CD14-positive monocyte (primary cell): ENCODE data around the gene FUT4. TPM values are rescaled to one million over a fixed set of nuclear protein-coding genes. Genes with fewer than 3 reads are reported as not detected.

ENCODE experiments used
- DNase-seq, 3 donors: peaks; one replicate each; pipeline ENCODE4 v3.0.0-alpha.2; 2011 to 2022
- H2AFZ ChIP-seq: 2 replicates; pipeline ENCODE4 v1.6.0; 2012; ENCODE audit warnings: mild to moderate bottlenecking, low read depth, low read length, inconsistent platforms; ENCODE audit not compliant: insufficient read depth, poor library complexity, severe bottlenecking
- H3K27ac ChIP-seq, 2 donors: 1 replicate in 1 of 2; 2 replicates in 1 of 2; pipeline ENCODE4 v1.5.1; 2012 to 2013; ENCODE audit warnings: low read length in 2 of 2, control low read depth in 1 of 2, inconsistent platforms in 1 of 2, low read depth in 1 of 2, mild to moderate bottlenecking in 1 of 2
- H3K27me3 ChIP-seq, 2 donors: one replicate each; pipeline versions ENCODE4 v1.6.0 to v1.6.1; 2011 to 2013; ENCODE audit warnings: low read length in 2 of 2; ENCODE audit not compliant: control insufficient read depth in 2 of 2, insufficient read depth in 2 of 2
- H3K36me3 ChIP-seq, 2 donors: replicated peaks in 1 of 2; 1 replicate in 1 of 2; 2 replicates in 1 of 2; pipeline versions ENCODE4 v1.5.1 to v1.6.1; 2012 to 2013; ENCODE audit warnings: low read length in 2 of 2, control low read depth in 1 of 2, inconsistent platforms in 1 of 2, mild to moderate bottlenecking in 1 of 2; ENCODE audit not compliant: insufficient read depth in 2 of 2, control insufficient read depth in 1 of 2
- H3K4me1 ChIP-seq, 2 donors: 1 replicate in 1 of 2; 2 replicates in 1 of 2; pipeline versions ENCODE4 v1.5.1 to v1.6.1; 2012 to 2013; ENCODE audit warnings: low read length in 2 of 2, control low read depth in 1 of 2, inconsistent platforms in 1 of 2, mild to moderate bottlenecking in 1 of 2, moderate library complexity in 1 of 2; ENCODE audit not compliant: insufficient read depth in 2 of 2, control insufficient read depth in 1 of 2
- H3K4me2 ChIP-seq: replicated peaks from 2 replicates; pipeline ENCODE3; 2012; ENCODE audit warnings: low read length, moderate library complexity, mild to moderate bottlenecking; ENCODE audit not compliant: poor library complexity, severe bottlenecking; ENCODE audit errors: extremely low read depth
- H3K4me3 ChIP-seq, 3 experiments: fragments of 200-600 bp in 1 of 3; sonication (generic) in 1 of 3; replicated peaks in 1 of 3; 1 replicate in 2 of 3; 2 replicates in 1 of 3; pipeline ENCODE4 v1.5.1; 2011 to 2013; ENCODE audit warnings: low read length in 3 of 3, mild to moderate bottlenecking in 3 of 3, control low read depth in 2 of 3, low read depth in 2 of 3, inconsistent platforms in 1 of 3, moderate library complexity in 1 of 3
- H3K79me2 ChIP-seq: 2 replicates; pipeline ENCODE4 v1.6.0; 2012; ENCODE audit warnings: mild to moderate bottlenecking, control low read depth, inconsistent platforms, low read length, moderate library complexity; ENCODE audit not compliant: insufficient read depth
- H3K9ac ChIP-seq: 2 replicates; pipeline ENCODE4 v1.6.0; 2017; ENCODE audit warnings: low read length, mild to moderate bottlenecking; ENCODE audit not compliant: insufficient read depth, poor library complexity, severe bottlenecking
- H3K9me3 ChIP-seq, 2 donors: replicated peaks in 1 of 2; 1 replicate in 1 of 2; 2 replicates in 1 of 2; pipeline versions ENCODE4 v1.5.1 to v1.6.1; 2012 to 2013; ENCODE audit warnings: low read length in 2 of 2, control low read depth in 1 of 2; ENCODE audit not compliant: control insufficient read depth in 1 of 2, insufficient read depth in 1 of 2
- H4K20me1 ChIP-seq: 2 replicates; pipeline ENCODE4 v1.6.0; 2012; ENCODE audit warnings: mild to moderate bottlenecking, low read length, control low read depth, moderate library complexity; ENCODE audit not compliant: insufficient read depth
- H3K27ac Mint-ChIP-seq, 7 donors: one replicate each; pipeline ENCODE4 v1.8.0; 2020; ENCODE audit warnings: mild to moderate bottlenecking in 7 of 7, mixed read lengths in 7 of 7, moderate library complexity in 6 of 7, inconsistent platforms in 2 of 7
- H3K27me3 Mint-ChIP-seq, 3 donors: one replicate each; pipeline ENCODE4 v1.8.0; 2021 to 2022; ENCODE audit warnings: low read depth in 3 of 3, mild to moderate bottlenecking in 3 of 3, mixed read lengths in 3 of 3, moderate library complexity in 3 of 3, inconsistent platforms in 1 of 3
- H3K36me3 Mint-ChIP-seq, 2 donors: one replicate each; pipeline ENCODE4 v1.8.0; 2020; ENCODE audit warnings: mixed read lengths in 2 of 2, inconsistent platforms in 1 of 2, mild to moderate bottlenecking in 1 of 2
- H3K4me1 Mint-ChIP-seq: one replicate; pipeline ENCODE4 v1.8.0; 2020; ENCODE audit warnings: mild to moderate bottlenecking, mixed read lengths
- H3K4me3 Mint-ChIP-seq, 2 donors: one replicate each; pipeline ENCODE4 v1.8.0; 2020; ENCODE audit warnings: mild to moderate bottlenecking in 2 of 2, mixed read lengths in 2 of 2, moderate library complexity in 1 of 2
- H3K9me3 Mint-ChIP-seq, 7 donors: one replicate each; pipeline ENCODE4 v1.8.0; 2020 to 2022; ENCODE audit warnings: mixed read lengths in 7 of 7, mild to moderate bottlenecking in 6 of 7, moderate library complexity in 6 of 7, inconsistent platforms in 2 of 7
- WGBS: methylation state at CpG from one replicate; pipeline ENCODE4 v1.1.5; 2013; ENCODE audit warnings: missing lambda C conversion rate; ENCODE audit not compliant: insufficient coverage; 5-methylcytosine and 5-hydroxymethylcytosine counted together
- intact Hi-C, 2 donors: fragments of 100-400 bp; cut with micrococcal nuclease; formaldehyde crosslinking; loops; one replicate each; pipeline versions ENCODE4 v1.15.0 to v1.15.1; 2023
- polyA plus RNA-seq, 3 donors: library from polyadenylated mRNA; depleted of rRNA in 1 of 3; unstranded in 2 of 3; stranded (reverse) in 1 of 3; fragments of 300-500 nt in 2 of 3; fragments of >200 nt in 1 of 3; fragmentation: Illumina TruSeq in 2 of 3; gene quantifications; 1 replicate in 2 of 3; 2 replicates in 1 of 3; pipeline ENCODE4 v1.2.3, GENCODE V29; 2012 to 2021
- TF ChIP-seq, protein P1 (sequence below): fragments of 200-600 bp; IDR thresholded peaks from one replicate; pipeline ENCODE4 v1.8.0; 2022; ENCODE audit warnings: antibody characterized with exemption, mild to moderate bottlenecking

Gene FUT4
- polyA plus RNA-seq, 3 donors: 5.4 to 19.9 (median 6.5) TPM

DNA sequence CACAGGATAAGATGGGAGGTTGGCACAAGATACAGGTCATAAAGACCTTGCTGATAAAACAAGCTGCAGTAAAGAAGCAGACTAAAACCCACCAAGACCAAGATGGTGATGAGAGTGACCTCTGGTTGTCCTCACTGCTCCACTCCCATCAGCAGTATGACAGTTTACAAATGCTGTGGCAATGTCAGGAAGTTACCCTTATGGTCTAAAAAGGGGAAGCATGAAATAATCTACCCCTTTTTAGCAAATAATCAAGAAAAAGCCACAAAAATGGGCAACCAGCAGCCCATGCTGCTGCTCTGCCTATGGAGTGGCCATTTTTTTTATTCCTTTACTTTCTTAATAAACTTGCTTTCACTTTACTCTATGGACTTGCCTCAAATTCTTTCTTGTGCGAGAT lies 14.7 kb downstream of the FUT4 start:
- WGBS: no CpG with 5 or more reads among the region's 1 CpG
- no peak overlapping the region for H3K9ac ChIP-seq

DNA sequence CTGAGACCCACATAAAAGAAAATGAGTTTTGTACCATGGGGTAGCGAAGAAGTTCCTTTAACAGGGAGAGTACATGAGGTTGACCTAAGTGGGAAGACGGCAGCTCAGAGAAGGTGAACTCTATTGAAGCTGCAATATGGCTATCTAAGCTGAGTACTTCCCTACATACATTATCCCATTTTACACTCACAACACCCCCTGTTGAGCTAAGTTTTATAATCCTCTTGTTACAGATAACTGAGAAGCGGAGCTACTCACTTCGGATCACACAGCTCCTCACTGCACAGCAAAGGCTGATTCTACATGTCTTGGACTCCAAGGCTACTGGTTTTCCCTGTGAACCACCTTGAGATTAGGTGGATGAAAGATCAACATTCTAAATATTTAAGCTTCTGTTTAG lies 15.2 kb downstream of the FUT4 start:
- Histone ChIP-seq H4K20me1 (no peaks in the 10 kb centered on the region), H3K9ac (no peak overlapping the region), H3K36me3 (no peaks in the 10 kb centered on the region), H3K4me2 (peak overlapping the region; percentile 31), H3K27ac (peak overlapping the region; percentile 44 to 86), H3K79me2 (peaks cover 97% of the 10 kb centered on the region), H2AFZ (peak overlapping the region; percentile 43), H3K27me3 (no peaks in the 10 kb centered on the region), H3K9me3 (no peaks in the 10 kb centered on the region), H3K4me1 (peaks cover 37 to 62% of the 10 kb centered on the region in 2 donors), H3K4me3 (no peak overlapping the region)
- TF ChIP-seq, protein P1, sequence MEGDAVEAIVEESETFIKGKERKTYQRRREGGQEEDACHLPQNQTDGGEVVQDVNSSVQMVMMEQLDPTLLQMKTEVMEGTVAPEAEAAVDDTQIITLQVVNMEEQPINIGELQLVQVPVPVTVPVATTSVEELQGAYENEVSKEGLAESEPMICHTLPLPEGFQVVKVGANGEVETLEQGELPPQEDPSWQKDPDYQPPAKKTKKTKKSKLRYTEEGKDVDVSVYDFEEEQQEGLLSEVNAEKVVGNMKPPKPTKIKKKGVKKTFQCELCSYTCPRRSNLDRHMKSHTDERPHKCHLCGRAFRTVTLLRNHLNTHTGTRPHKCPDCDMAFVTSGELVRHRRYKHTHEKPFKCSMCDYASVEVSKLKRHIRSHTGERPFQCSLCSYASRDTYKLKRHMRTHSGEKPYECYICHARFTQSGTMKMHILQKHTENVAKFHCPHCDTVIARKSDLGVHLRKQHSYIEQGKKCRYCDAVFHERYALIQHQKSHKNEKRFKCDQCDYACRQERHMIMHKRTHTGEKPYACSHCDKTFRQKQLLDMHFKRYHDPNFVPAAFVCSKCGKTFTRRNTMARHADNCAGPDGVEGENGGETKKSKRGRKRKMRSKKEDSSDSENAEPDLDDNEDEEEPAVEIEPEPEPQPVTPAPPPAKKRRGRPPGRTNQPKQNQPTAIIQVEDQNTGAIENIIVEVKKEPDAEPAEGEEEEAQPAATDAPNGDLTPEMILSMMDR: no peak
- peaks cover 0 to 1% (median 0%) of the 10 kb centered on the region in 7 donors for H3K9me3 Mint-ChIP-seq
- DNase-seq: no peak
- no peaks in the 10 kb centered on the region for H3K27me3 Mint-ChIP-seq
- H3K4me1 Mint-ChIP-seq: peaks cover 74% of the 10 kb centered on the region
- H3K4me3 Mint-ChIP-seq: no peak overlapping the region
- intact Hi-C loops: no loop called here
- no CpG with 5 or more reads among the region's 4 CpGs for WGBS
- H3K36me3 Mint-ChIP-seq: peaks cover 1 to 8% of the 10 kb centered on the region in 2 donors
- H3K27ac Mint-ChIP-seq: peak overlapping the region; percentile 82 to 95 (median 92)

More for the DNA sequence above, 14.7 kb downstream of the FUT4 start:
- TF ChIP-seq, protein P1: no peak
- peak overlapping the region; percentile 43 for H2AFZ ChIP-seq
- no peaks in the 10 kb centered on the region for H3K36me3 ChIP-seq
- intact Hi-C loops: no loop called here
- Mint-ChIP-seq H3K4me3 (no peak overlapping the region), H3K27me3 (no peaks in the 10 kb centered on the region), H3K36me3 (peaks cover 1 to 9% of the 10 kb centered on the region in 2 donors), H3K4me1 (peaks cover 72% of the 10 kb centered on the region), H3K9me3 (peaks cover 0 to 1% (median 0%) of the 10 kb centered on the region in 7 donors), H3K27ac (peak overlapping the region; percentile 82 to 95 (median 92))
- no peaks in the 10 kb centered on the region for H4K20me1 ChIP-seq
- H3K4me2 ChIP-seq: peak overlapping the region; percentile 31
- H3K4me1 ChIP-seq: peaks cover 34 to 58% of the 10 kb centered on the region in 2 donors
- H3K27me3 ChIP-seq: no peaks in the 10 kb centered on the region
- peak; percentile 74 to 82 (median 79) for DNase-seq
- H3K27ac ChIP-seq: peak overlapping the region; percentile 44 to 86
- no peak overlapping the region for H3K4me3 ChIP-seq
- H3K79me2 ChIP-seq: peaks cover 96% of the 10 kb centered on the region
- no peaks in the 10 kb centered on the region for H3K9me3 ChIP-seq
